IPS-NIHi7 (cell line): ENCODE data around the gene MSMP.

Experiments used
- DNase-seq: peaks from one replicate; pipeline ENCODE4 v3.0.0; 2012; ENCODE audit warnings: mixed read lengths; ENCODE audit errors: extremely low spot score

Gene MSMP

GRCh38 chr9:35723426-35723825, 30.6 kb downstream of the MSMP start:
- no peak for DNase-seq

- DNase-seq: no peak
These were observed 34.5 kb downstream of the MSMP start for GRCh38 chr9:35719546-35719945.

GRCh38 chr9:35718721-35719511, 35.2 kb downstream of the MSMP start:
- no peak for DNase-seq

GRCh38 chr9:35717132-35717870, 36.8 kb downstream of the MSMP start:
- no peak for DNase-seq

- no peak for DNase-seq
These were observed 37.8 kb downstream of the MSMP start for GRCh38 chr9:35716230-35716629.

- DNase-seq: no peak
These were observed 39.4 kb downstream of the MSMP start for GRCh38 chr9:35714579-35715252.

- DNase-seq: no peak
These were observed 40.0 kb downstream of the MSMP start for GRCh38 chr9:35714123-35714522.

GRCh38 chr9:35713578-35713977, 40.5 kb downstream of the MSMP start:
- DNase-seq: no peak

GRCh38 chr9:35712762-35713400, 41.2 kb downstream of the MSMP start:
- no peak for DNase-seq

- no peak for DNase-seq
These were observed 42.3 kb downstream of the MSMP start for GRCh38 chr9:35711501-35712428.

- DNase-seq: no peak
These were observed 43.1 kb downstream of the MSMP start for GRCh38 chr9:35710818-35711500.

- no peak for DNase-seq
These were observed 45.9 kb downstream of the MSMP start for GRCh38 chr9:35708146-35708545.

- no peak for DNase-seq
These were observed 47.1 kb downstream of the MSMP start for GRCh38 chr9:35706951-35707350.

GRCh38 chr9:35705836-35706430, 48.1 kb downstream of the MSMP start:
- no peak for DNase-seq

- DNase-seq: no peak
These were observed 48.7 kb downstream of the MSMP start for GRCh38 chr9:35705372-35705771.

GRCh38 chr9:35703906-35704672, 50.0 kb downstream of the MSMP start:
- DNase-seq: no peak
